Activated CD4-positive, alpha-beta T cell treated with anti-CD3 and anti-CD28 coated beads, Interleukin-2, amount 50 U/mL, for 1 hour (primary cell): Measurements from ENCODE around the gene ZSCAN1.

Experiments
- DNase-seq: peaks from one replicate; pipeline ENCODE4 v3.0.0-alpha.2; 2020

The ZSCAN1 gene

DNA sequence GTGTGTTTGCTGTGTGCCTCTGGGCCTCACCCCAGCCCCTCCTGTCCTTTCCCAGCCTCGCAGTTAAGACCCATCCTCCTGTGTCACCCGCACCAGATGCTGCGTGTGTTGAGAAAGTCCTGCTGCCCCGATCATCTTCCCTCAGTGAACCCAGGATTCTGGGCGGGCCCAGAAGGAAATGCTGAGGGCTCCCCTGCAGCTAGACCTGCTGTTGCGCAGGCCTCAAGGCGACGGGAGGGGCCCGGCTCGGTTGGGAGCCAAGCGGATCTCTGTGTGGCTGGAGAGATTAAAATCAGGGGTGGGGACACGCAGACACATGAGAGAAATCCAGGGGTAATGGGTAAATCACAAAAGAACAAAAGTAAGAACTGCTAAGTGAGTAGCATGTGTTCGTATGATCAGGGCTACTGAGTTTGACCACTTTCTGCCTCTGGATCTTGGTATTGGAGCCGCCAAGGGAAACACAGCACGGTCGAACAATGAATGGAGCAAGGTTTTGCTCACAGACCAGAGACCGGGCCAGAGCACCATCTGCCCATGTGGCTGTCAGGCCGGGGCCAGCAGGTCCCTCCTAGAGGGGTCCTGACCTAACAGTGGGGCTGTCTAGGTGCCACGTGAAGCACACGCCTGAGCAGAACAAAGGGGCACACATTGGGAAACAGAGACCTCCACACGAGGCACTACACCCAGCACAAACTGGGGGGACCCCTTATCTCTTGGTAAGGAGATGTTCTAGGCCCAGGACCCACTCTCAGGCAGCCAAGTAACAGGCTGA, 7.1 kb downstream of the ZSCAN1 start:
- DNase-seq, result no peak

- DNase-seq, result no peak
Measured at GRCh38 chr19:58042495-58043340, 8.9 kb downstream of the ZSCAN1 start.

DNA sequence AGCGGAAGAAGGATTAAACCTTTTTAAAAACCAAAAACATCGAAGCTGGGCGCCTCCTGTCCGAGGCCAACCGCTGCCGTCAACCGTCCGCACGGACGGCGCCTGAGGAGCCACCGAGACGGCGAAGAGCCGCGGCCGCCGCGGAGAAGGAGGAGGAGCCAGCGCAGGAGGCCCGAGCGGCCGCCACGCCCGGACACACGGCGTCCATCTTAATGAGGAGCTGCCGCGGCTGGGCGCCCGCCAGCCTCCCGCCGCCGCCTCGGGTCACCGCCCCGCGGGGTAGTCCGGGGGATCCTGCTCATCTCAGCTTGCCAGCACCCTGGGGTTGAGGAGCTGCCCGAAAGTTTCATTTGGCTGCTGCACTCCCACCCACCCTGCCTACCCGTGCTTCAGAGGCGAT, 10.6 kb downstream of the ZSCAN1 start:
- DNase-seq, result no peak

DNA sequence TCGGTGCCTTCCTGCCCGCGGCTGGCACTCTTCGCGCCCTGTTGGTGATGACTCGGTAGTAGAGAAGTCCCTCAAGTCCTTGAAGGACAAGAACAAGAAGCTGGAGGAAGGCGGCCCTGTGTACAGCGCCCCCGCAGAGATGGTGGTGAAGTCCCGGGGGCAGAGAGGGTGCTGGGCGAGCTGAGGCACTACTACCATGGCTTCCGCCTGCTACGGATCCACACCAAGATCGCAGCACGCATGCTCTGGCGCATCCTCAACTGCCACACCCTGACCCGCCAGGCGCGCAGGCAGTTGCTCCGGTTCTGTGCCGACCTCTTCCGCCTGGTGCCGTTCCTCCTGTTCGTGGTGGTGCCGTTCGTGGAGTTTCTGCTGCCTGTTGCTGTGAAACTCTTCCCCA, 11.1 kb downstream of the ZSCAN1 start:
- DNase-seq, result no peak

- no peak for DNase-seq
Measured at GRCh38 chr19:58045411-58046050, 11.7 kb downstream of the ZSCAN1 start.

DNA sequence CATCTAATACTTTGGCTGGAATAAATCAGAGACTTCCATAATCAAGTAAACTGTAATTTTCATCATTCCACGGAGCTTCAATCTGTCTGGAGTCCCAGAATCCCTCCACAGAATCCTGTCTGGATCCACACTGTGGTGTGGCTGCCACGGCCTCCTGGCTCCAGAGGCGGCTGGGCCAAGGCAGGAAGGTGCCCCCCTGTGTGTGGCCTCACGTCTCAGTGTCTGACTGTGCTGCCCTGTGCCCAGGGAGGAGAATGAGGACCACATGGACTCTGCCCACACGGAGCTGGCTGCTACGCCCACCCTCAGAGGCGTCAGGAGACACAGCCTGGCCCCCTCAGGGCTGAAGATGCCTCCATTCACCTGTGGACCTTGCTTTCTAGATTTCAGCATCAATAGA, 13.0 kb downstream of the ZSCAN1 start:
- DNase-seq, result no peak

DNA sequence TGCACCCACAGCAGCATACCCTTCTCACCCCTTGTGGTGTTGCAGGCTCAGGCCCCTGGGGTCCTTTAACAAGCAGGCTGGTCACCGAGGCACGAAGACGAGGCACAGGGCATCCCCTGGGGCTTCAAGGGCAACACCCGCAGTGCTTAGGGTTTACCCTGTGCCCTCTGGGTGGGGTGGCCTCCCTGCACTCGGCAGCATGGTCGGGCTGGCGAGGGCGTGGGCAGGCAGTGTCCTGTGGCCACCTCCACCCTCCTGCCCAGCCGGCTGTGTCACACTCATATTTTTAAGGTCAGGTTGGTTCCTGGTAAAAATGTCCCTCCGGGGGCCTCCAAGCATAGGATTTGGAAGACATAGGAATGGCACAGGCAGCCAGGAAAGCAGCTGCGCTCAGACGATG, 13.8 kb downstream of the ZSCAN1 start:
- no peak for DNase-seq

GRCh38 chr19:58052256-58052655, 18.4 kb downstream of the ZSCAN1 start:
- no peak for DNase-seq

DNA sequence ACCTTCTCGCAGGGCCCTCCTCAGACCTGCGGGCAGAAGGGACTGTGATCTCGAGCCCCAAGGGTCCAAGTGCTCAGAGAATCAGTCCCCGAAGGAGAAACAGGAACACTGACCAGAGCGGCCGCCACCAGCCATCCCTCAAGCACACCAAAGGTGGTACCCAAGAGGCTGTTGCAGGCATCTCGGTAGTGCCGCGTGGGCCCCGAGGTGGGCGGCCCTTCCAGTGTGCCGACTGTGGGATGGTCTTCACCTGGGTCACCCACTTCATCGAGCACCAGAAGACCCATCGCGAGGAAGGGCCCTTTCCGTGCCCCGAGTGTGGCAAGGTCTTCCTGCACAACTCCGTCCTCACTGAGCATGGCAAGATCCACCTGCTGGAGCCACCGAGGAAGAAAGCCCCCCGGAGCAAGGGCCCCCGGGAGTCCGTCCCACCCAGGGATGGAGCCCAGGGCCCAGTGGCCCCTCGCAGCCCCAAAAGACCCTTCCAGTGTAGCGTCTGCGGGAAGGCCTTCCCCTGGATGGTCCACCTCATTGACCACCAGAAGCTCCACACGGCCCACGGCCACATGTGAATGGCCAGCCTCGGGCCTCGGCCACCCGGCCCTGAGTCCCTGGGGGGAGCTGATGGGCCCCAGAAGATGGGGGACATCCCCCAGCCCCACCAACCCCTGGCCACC, 19.8 kb downstream of the ZSCAN1 start:
- DNase-seq, result no peak

DNA sequence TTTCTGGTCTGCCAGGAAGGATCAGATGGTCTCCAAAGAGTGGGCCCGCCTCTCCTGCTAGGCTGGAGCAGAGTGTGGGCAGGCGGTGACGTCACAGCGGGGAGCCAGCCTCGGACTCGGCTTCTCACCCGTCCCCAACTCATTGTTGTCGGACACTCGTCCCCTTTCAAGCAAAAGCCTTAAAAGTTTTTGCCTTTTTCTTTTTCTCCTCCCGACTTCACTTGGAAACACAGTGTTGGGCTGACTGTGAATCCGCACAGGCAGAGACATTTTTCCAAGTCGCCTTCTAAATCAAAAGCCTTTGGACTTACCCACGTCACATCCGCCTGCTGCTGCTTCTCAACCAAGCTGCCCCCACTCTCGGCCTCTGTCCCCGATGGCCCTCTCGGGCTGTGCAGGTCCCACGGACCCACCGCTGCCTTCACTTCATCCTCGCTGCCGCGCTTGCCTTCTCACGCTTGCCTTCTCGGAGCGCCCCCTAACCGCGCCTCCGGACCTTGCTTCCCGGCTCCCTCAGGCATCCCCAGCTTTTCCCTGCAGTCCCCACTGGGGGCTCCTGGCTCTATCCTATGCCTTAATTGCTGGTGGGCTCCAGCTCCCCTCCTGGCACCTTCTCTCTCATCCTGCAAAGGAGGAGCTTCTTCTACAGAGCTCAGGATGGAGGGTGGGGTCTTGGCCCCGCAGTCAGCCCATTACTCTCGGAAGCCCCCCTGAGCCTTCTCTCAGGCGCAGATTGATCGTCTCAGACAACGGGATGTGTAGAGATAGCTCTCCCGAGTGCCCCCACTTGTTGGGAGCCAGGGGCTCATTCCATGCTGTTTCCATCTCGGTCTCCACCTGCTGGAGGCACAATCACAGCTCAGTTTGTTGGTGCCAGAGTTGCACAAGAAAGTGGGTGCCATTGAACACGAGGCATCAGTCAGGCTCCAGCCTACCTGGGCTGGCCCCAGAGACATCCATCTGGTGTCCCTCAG, 21.4 kb downstream of the ZSCAN1 start:
- DNase-seq, result no peak

- DNase-seq, result no peak
Measured at GRCh38 chr19:58056261-58056660, 22.4 kb downstream of the ZSCAN1 start.

DNA sequence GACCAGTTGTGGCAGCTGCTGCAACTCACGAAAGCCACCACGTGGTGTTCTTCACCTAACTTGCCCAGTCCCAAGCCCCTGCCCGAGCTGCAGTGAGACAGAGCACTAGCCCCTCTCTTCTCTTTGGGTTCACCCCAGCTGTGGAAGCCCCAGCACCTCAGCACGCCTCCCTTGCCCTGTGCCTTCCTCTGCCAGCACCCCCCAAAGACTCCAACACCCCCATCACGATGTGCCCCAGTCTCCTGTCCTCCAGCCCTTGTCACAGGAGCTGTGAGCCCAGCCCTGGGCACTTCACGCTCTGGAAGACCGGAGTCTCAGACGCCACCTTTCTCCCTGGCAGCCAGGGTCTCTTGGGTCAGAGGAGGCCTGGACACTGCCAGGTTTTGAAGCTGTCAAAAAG, 23.0 kb downstream of the ZSCAN1 start:
- no peak for DNase-seq

DNA sequence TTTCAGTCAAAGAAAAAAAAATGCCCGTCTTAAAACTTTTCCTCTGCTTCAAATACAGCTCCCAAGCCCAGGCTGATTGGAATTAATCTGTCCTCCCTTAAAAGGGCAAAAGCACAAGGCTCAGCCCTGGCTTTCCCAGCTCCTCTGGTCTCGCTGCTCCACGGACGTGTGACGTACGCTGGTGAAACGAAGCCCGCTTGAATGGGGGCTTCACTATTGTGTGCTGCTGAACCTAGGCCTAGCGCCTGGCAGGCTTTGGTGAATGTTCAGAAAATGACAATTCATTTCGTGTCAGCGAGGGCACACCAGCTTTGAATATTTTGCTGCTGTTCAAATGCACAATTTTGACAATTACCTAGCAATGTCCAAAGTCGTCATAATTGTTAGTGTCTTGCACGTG, 24.6 kb downstream of the ZSCAN1 start:
- DNase-seq, result no peak

GRCh38 chr19:58059003-58059670, 25.3 kb downstream of the ZSCAN1 start, which contains the start of gene ZNF135:
TSS of gene ZNF135 (plus strand) at chr19:58059282. CDS start at chr19:58060003, 721 bp downstream.
- DNase-seq, result peak; percentile 52

GRCh38 chr19:58059671-58060078, 25.9 kb downstream of the ZSCAN1 start:
- no peak for DNase-seq

GRCh38 chr19:58060231-58060630, 26.4 kb downstream of the ZSCAN1 start:
- DNase-seq, result no peak

GRCh38 chr19:58063712-58064111, 29.9 kb downstream of the ZSCAN1 start:
- DNase-seq, result no peak

DNA sequence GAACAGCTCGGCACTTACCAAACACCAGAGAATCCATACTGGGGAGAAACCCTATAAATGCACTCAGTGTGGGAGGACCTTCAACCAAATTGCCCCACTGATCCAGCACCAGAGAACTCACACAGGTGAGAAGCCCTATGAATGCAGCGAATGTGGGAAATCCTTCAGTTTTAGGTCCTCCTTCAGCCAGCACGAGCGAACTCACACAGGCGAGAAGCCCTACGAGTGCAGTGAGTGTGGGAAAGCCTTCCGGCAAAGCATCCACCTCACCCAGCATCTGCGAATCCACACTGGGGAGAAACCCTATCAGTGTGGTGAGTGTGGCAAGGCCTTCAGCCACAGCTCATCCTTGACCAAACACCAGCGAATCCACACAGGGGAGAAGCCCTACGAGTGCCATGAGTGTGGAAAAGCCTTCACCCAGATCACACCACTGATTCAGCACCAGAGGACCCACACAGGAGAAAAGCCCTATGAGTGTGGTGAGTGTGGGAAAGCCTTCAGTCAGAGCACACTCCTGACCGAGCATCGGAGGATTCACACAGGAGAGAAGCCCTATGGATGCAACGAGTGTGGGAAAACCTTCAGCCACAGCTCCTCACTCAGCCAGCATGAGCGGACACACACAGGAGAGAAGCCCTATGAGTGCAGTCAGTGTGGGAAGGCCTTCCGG, 33.6 kb downstream of the ZSCAN1 start:
- no peak for DNase-seq

- DNase-seq, result no peak
Measured at GRCh38 chr19:58079792-58080191, 46.0 kb downstream of the ZSCAN1 start.

DNA sequence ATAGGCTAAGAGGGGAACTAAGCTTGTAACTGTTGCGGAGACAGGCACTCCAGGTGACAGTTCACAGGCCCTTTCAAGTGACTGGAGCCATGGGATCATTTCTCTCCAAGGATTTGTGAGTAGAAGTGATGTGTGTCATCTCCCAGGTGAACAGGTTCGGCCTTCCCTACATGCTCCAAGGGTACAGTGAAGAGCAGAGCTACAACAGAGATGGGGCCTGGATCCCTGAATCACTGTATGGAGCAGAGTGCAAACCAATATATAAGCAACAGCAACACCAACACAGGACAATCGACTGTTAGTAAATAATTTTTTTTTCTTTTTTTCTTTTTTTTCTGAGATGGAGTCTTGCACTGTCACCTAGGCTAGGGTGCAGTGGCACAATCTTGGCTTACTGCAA, 49.2 kb downstream of the ZSCAN1 start:
- no peak for DNase-seq
